Heart left ventricle (tissue), 16 donors: Measurements from ENCODE around the gene KIF16B. TPM values are rescaled to one million over a fixed set of nuclear protein-coding genes. Genes with fewer than 3 reads are reported as not detected.

Experiments
- ATAC-seq, 4 donors: fragments of 200-7000 bp; cut with Tn5 transposase; one replicate each; pipeline ENCODE4 v1.9.1; 2020 to 2022; ENCODE audit warnings: moderate library complexity in 4 of 4, mild to moderate bottlenecking in 3 of 4, moderate number of reproducible peaks in 1 of 4
- DNase-seq, 5 donors: peaks; one replicate each; pipeline ENCODE4 v3.0.0-alpha.2; 2020
- H3K27ac ChIP-seq, 12 donors: fragments of 200-600 bp; sonication (generic) in 4 of 12; one replicate each; pipeline versions ENCODE4 v1.5.0 to v1.8.0; 2016 to 2022; ENCODE audit warnings: mild to moderate bottlenecking in 2 of 12
- H3K27me3 ChIP-seq, 9 donors: fragments of 200-600 bp; sonication (generic) in 2 of 9; one replicate each; pipeline versions ENCODE4 v1.5.1 to v1.8.0; 2016 to 2022; ENCODE audit warnings: mild to moderate bottlenecking in 3 of 9
- H3K36me3 ChIP-seq, 9 donors: fragments of 200-600 bp; sonication (generic) in 2 of 9; one replicate each; pipeline versions ENCODE4 v1.5.0 to v1.8.0; 2018 to 2022; ENCODE audit warnings: mild to moderate bottlenecking in 2 of 9
- H3K4me1 ChIP-seq, 12 donors: fragments of 200-600 bp; sonication (generic) in 4 of 12; one replicate each; pipeline versions ENCODE4 v1.5.0 to v1.8.0; 2016 to 2022; ENCODE audit warnings: mild to moderate bottlenecking in 3 of 12
- H3K4me3 ChIP-seq, 12 donors: fragments of 200-600 bp; sonication (generic) in 4 of 12; one replicate each; pipeline versions ENCODE4 v1.5.0 to v1.8.0; 2017 to 2022; ENCODE audit warnings: mild to moderate bottlenecking in 9 of 12, moderate library complexity in 4 of 12
- H3K9me3 ChIP-seq, 12 donors: fragments of 200-600 bp; sonication (generic) in 4 of 12; one replicate each; pipeline versions ENCODE4 v1.5.0 to v1.8.0; 2016 to 2022; ENCODE audit warnings: mild to moderate bottlenecking in 1 of 12
- POLR2A ChIP-seq, 2 donors: fragments of 450-650 bp; IDR thresholded peaks; one replicate each; pipeline ENCODE4 v1.6.1; 2017; ENCODE audit warnings: antibody characterized with exemption in 2 of 2, mild to moderate bottlenecking in 2 of 2, moderate library complexity in 2 of 2
- WGBS, 4 donors: extraction: QIAGEN DNeasy Blood & Tissue Kit in 2 of 4; methylation state at CpG; one replicate each; pipeline versions ENCODE4 v1.1.5 to v1.1.7; 2013 to 2018; 5-methylcytosine and 5-hydroxymethylcytosine counted together
- intact Hi-C, 10 donors: fragments of 100-400 bp; cut with DNase I; formaldehyde crosslinking; loops; one replicate each; pipeline versions ENCODE4 v1.11.1 to v1.14.2; 2022
- polyA plus RNA-seq, 2 donors: library from polyadenylated mRNA; stranded (reverse); fragments of 200-250 nt; gene quantifications; one replicate each; pipeline ENCODE4 v1.2.3, GENCODE V29; 2013
- total RNA-seq, 9 donors: library from RNA; depleted of rRNA in 2 of 9; stranded (reverse); fragments of >200 nt in 2 of 9; fragmentation: NEBNext Ultra II Directional in 3 of 9; extraction: Animal tissue kit (Norgen Biotek cat#: 25700) in 3 of 9; gene quantifications; one replicate each; pipeline versions ENCODE4 v1.1.0 to v1.2.4, GENCODE V29; 2016 to 2023
- TF ChIP-seq, protein P1 (sequence below), 12 donors: fragments of 200-600 bp; sonication (generic) in 4 of 12; IDR thresholded peaks; one replicate each; pipeline versions ENCODE4 v1.5.0 to v1.8.0; 2018 to 2022; ENCODE audit warnings: antibody characterized with exemption in 12 of 12, mild to moderate bottlenecking in 5 of 12
- donor health status: ischemic (EF 13 %, LVEDD 7.1; RV severe dilation, severe dysfunction).
- donor health status: healthy with polysubstance abuse.
- donor health status: DM: no; HTN: yes; CAD: no.
- donor health status: DM: no; HTN: no; CAD: no.
- donor health status: ischemic (EF 25% LVEDD 6.9; RV normal size, moderate dysfunction).
- donor health status: ischemic (EF 25% LVEDD 5.7; RV mildly dilated, moderate dysfunction).
- donor health status: healthy.
- donor health status: DM: yes; HTN: yes; CAD: no.
- donor health status: ischemic (EF 35%, LVEDD 5.7; RV mildly dilated, moderate dysfunction).
- donor health status: nonischemic (EF 11% LVEDD 7.7; RV severe dilation, severe dysfunction).
- donor health status: DM: yes; HTN: yes; CAD: no.
- donor health status: PGD.
- donor health status: ischemic (EF 29% LVEDD 5.4; RV normal size, mild dysfunction).
- donor health status: nonischemic (EF 23%, LVEDD 6.1; RV moderate dilation, normal function).

The KIF16B gene
- total and polyA plus RNA-seq, 11 donors, result 8.8 to 31.8 (median 17.8) TPM

DNA sequence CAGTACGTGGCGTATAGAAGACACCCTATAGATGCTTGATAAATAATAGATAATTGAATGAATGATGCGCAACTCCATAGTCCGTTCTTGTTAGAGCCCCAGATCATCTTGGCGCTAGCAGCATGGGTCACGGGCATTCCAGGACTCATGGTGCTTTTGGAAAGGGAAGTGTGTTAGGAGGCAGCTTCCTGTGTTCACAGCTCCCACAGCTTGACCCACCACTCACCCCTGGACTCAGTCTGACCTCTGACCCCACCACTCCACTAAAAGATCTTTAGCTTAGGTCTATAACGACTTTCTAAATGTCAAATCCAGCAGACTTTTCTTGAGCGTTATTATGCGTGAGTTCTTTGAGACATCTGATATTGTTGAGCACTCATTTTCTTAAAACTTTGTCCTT lies 35.8 kb upstream of the KIF16B start:
- DNase-seq, result no peak
- Histone ChIP-seq H3K9me3 (no peaks in the 10 kb centered on the region), H3K4me1 (peaks cover 0 to 22% (median 11%) of the 10 kb centered on the region in 12 donors), H3K27ac (no peak overlapping the region), H3K36me3 (no peaks in the 10 kb centered on the region), H3K27me3 (no peaks in the 10 kb centered on the region), H3K4me3 (no peak overlapping the region)
- 70 to 77% (median 75%) methylated on average over 9 of the region's 9 CpGs for WGBS, 4 donors
- intact Hi-C loops, result no loop called here
- no peak for ATAC-seq
- TF ChIP-seq, protein P1, sequence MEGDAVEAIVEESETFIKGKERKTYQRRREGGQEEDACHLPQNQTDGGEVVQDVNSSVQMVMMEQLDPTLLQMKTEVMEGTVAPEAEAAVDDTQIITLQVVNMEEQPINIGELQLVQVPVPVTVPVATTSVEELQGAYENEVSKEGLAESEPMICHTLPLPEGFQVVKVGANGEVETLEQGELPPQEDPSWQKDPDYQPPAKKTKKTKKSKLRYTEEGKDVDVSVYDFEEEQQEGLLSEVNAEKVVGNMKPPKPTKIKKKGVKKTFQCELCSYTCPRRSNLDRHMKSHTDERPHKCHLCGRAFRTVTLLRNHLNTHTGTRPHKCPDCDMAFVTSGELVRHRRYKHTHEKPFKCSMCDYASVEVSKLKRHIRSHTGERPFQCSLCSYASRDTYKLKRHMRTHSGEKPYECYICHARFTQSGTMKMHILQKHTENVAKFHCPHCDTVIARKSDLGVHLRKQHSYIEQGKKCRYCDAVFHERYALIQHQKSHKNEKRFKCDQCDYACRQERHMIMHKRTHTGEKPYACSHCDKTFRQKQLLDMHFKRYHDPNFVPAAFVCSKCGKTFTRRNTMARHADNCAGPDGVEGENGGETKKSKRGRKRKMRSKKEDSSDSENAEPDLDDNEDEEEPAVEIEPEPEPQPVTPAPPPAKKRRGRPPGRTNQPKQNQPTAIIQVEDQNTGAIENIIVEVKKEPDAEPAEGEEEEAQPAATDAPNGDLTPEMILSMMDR (IDR thresholded peaks at IDR 0.05), result no peak
- TF ChIP-seq POLR2A (IDR thresholded peaks at IDR 0.05), result no peak

DNA sequence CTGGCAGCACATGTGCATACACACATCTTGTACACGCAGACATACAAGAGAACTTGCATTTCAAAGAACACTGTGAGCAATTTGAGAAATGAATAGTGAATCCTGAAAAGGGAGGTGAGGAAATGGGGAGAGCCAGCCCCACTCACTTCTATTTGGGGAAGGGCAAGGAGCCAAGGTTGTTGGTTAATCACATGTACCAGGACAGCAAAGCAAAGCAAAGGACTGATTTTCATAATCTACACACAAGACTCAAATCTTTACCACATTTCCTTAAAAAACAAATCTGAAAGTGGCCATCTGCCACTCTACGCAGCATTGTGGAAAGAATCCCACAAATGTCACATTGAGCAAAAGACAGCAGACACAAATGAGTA lies 35.0 kb upstream of the KIF16B start:
- H3K4me3 ChIP-seq, result no peak overlapping the region
- DNase-seq (peak in 1 of 5 donors; percentile 15), ATAC-seq (peak in 3 of 4 donors; percentile 46 to 47 (median 47))
- no peak for TF ChIP-seq POLR2A (IDR thresholded peaks at IDR 0.05)
- TF ChIP-seq, protein P1 (IDR thresholded peaks at IDR 0.05), result no peak
- H3K9me3 ChIP-seq, result no peaks in the 10 kb centered on the region
- H3K27me3 ChIP-seq, result no peaks in the 10 kb centered on the region
- H3K36me3 ChIP-seq, result no peaks in the 10 kb centered on the region
- H3K27ac ChIP-seq, result peak overlapping the region in 2 of 12 donors; percentile 25 to 44
- intact Hi-C loops, result no loop called here
- H3K4me1 ChIP-seq, result peaks cover 0 to 18% (median 11%) of the 10 kb centered on the region in 12 donors
- WGBS, 4 donors, result 69 to 79% (median 75%) methylated on average over 2 of the region's 2 CpGs

DNA sequence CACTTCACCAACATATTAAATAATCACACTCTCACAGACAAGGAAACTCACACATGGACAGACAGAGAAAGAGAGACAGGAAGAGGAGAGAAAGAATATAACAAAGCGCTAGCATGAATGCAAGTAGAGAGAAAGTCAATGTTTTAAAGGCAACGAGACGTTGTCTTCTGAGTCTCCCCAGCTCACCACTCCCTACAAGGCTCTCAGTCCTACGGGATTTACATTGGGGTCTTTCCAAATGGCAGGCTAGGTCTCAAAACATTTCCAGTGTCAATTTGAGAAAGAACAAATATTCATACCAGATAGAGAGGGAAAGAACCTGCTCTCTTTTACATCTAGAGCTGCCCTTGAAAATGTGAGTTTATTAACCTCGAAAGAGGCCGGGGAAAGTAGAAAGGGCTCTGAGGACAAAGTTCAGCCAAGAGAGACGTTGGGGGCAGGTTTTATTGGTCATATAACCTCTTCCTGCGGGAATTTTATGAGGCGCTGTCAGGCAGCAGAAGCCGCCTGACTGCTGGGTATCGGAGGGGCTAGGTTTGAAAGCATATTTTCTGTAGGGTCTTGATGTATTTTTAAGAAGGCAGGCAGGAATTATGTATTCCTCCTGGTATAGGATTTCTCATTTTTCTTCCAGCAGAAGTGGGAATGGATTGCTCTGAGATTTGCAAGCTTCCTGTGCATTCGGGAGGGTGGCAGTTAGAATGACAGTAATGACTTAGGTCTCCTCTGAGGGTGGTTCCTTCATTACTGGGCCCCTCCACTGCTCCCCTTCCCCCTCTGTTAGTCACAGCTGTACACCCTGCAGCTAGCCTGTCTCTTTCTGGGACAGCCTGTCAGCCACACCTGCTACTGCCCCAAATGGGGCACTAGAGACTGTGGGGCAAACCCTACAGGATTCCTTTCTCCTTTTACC lies 34.4 kb upstream of the KIF16B start:
- peak overlapping the region in 2 of 12 donors; percentile 25 to 44 for H3K27ac ChIP-seq
- no peak overlapping the region for H3K4me3 ChIP-seq
- intact Hi-C loops, result no loop called here
- no peaks in the 10 kb centered on the region for H3K27me3 ChIP-seq
- H3K36me3 ChIP-seq, result no peaks in the 10 kb centered on the region
- DNase-seq (no peak), ATAC-seq (peak in 3 of 4 donors; percentile 44 to 69 (median 45))
- TF ChIP-seq POLR2A (IDR thresholded peaks at IDR 0.05), result no peak
- TF ChIP-seq, protein P1 (IDR thresholded peaks at IDR 0.05), result no peak
- no peaks in the 10 kb centered on the region for H3K9me3 ChIP-seq
- peaks cover 0 to 15% (median 11%) of the 10 kb centered on the region in 12 donors for H3K4me1 ChIP-seq
- 65 to 73% (median 67%) methylated on average over 12 of the region's 12 CpGs for WGBS, 4 donors

DNA sequence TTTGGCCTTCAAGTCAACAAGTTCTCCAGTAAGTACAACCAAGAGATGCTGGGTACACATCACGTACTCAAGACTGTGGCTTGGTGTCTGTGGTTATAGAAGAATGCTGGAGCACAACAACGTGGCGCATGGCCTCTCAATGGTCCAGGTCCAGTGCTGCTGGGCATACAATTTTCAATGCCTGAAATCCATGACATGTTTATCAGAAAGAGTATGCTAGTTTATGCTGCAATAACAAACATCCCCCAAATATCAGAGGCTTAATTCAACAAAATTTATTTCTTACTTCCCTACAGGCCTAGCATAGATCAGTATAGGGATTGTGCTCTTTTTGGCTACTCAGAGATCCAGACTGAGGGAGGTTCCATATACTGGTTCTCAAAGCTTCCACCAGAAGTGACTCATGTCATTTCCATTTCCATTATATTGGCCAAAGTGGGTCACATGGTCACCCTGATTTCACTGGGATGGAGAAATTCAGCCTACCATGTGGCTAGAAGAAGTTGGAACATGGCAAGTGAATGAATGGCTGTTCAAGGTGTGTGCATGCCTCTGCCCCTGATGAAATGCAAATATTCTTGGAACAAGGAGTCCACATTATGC lies 33.3 kb upstream of the KIF16B start:
- Histone ChIP-seq H3K27me3 (no peaks in the 10 kb centered on the region), H3K9me3 (no peaks in the 10 kb centered on the region), H3K36me3 (no peaks in the 10 kb centered on the region), H3K4me1 (peaks cover 0 to 15% (median 11%) of the 10 kb centered on the region in 12 donors), H3K4me3 (no peak overlapping the region), H3K27ac (no peak overlapping the region)
- intact Hi-C loops, result no loop called here
- TF ChIP-seq, protein P1 (IDR thresholded peaks at IDR 0.05), result no peak
- 82 to 93% (median 92%) methylated on average over 3 of the region's 3 CpGs for WGBS, 4 donors
- ATAC-seq (no peak), DNase-seq (no peak)
